Tibial artery (tissue), 4 donors: Measurements from ENCODE around the gene GPR63.

Experiments used
- DNase-seq, 2 donors: peaks; one replicate each; pipeline ENCODE4 v3.0.0-alpha.2; 2019
- H3K27ac ChIP-seq, 2 donors: fragments of 200-600 bp; sonication (generic) in 1 of 2; 1 replicate in 1 of 2; 2 replicates in 1 of 2; pipeline ENCODE4 v1.5.1; 2018 to 2019; ENCODE audit warnings: mild to moderate bottlenecking in 1 of 2
- H3K27me3 ChIP-seq, 2 donors: fragments of 200-600 bp; sonication (generic) in 1 of 2; one replicate each; pipeline versions ENCODE4 v1.5.1 to v1.6.0; 2016 to 2019
- H3K36me3 ChIP-seq, 3 donors: fragments of 200-600 bp; sonication (generic) in 2 of 3; one replicate each; pipeline ENCODE4 v1.5.1; 2016 to 2019; ENCODE audit warnings: mild to moderate bottlenecking in 2 of 3
- H3K4me1 ChIP-seq, 4 donors: fragments of 200-600 bp; sonication (generic) in 2 of 4; 1 replicate in 3 of 4; 2 replicates in 1 of 4; pipeline ENCODE4 v1.5.1; 2016 to 2019
- H3K4me3 ChIP-seq, 2 donors: fragments of 200-600 bp; sonication (generic) in 1 of 2; 1 replicate in 1 of 2; 2 replicates in 1 of 2; pipeline ENCODE4 v1.5.1; 2018 to 2019; ENCODE audit warnings: mild to moderate bottlenecking in 2 of 2
- H3K9me3 ChIP-seq, 3 donors: fragments of 200-600 bp; sonication (generic) in 1 of 3; one replicate each; pipeline ENCODE4 v1.5.1; 2016 to 2019
- CTCF ChIP-seq, 2 experiments: fragments of 200-600 bp in 1 of 2; fragments of 450-650 bp in 1 of 2; IDR thresholded peaks; one replicate each; pipeline ENCODE4 v1.5.1; 2017 to 2019; ENCODE audit warnings: antibody characterized with exemption in 2 of 2, mild to moderate bottlenecking in 1 of 2, moderate library complexity in 1 of 2
- intact Hi-C: fragments of 100-400 bp; cut with DNase I; formaldehyde crosslinking; loops from one replicate; pipeline ENCODE4 v1.15.0; 2023; ENCODE audit warnings: low total_unique reads

GPR63 gene

DNA sequence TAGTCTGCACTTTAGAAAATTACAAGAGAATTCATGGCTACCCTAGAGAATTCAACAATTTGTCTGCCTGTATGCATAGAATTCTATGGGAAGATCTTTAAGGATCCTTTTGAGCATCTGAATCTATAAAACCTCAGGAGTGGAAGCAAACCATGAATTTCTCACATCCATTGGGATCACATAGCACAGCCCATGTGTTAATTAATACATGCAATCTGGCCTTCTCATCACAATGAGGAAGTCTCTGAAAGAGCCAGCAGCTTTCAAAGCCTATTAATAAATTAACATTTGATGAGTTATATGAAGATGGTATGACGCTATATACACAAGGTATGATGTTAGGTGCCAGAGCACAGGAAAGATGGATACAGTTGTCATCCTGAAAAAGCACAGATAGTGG, 35.7 kb upstream of the GPR63 start:
- Histone ChIP-seq H3K4me3 (no peak overlapping the region), H3K36me3 (no peaks in the 10 kb centered on the region), H3K27me3 (no peaks in the 10 kb centered on the region), H3K4me1 (no peaks in the 10 kb centered on the region), H3K9me3 (no peaks in the 10 kb centered on the region), H3K27ac (no peak overlapping the region)
- intact Hi-C loops: no loop called here
- no peak for TF ChIP-seq CTCF (IDR thresholded peaks at IDR 0.05)
- DNase-seq: no peak

DNA sequence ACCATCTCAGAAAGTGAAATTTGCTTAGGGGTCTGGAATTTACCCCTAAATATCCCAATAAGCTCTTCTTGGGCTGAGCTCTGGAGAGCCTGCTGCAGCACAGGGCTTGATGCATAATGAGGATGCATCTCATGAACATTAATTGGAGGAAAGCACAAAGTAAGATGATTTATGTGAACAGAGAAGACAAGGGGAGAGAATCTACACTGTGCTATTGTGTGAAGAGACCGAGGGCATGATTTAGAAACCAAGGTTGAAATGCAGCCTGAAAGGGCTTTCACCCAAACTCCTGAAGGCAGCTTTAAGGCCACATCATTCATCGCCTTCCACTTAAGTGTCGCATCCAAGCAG, 27.8 kb upstream of the GPR63 start:
- Histone ChIP-seq H3K27me3 (no peaks in the 10 kb centered on the region), H3K36me3 (no peaks in the 10 kb centered on the region), H3K4me1 (no peaks in the 10 kb centered on the region), H3K4me3 (no peak overlapping the region), H3K27ac (no peak overlapping the region), H3K9me3 (no peaks in the 10 kb centered on the region)
- no peak for DNase-seq
- no peak for TF ChIP-seq CTCF (IDR thresholded peaks at IDR 0.05)
- intact Hi-C loops: no loop called here

- H3K36me3 ChIP-seq: no peaks in the 10 kb centered on the region
- no peaks in the 10 kb centered on the region for H3K9me3 ChIP-seq
- intact Hi-C loops: no loop called here
- no peak overlapping the region for H3K27ac ChIP-seq
- H3K4me1 ChIP-seq: no peaks in the 10 kb centered on the region
- DNase-seq: no peak
- no peaks in the 10 kb centered on the region for H3K27me3 ChIP-seq
- no peak for TF ChIP-seq CTCF (IDR thresholded peaks at IDR 0.05)
- H3K4me3 ChIP-seq: no peak overlapping the region
These were observed 27.2 kb upstream of the GPR63 start for GRCh38 chr6:96864216-96865054.

DNA sequence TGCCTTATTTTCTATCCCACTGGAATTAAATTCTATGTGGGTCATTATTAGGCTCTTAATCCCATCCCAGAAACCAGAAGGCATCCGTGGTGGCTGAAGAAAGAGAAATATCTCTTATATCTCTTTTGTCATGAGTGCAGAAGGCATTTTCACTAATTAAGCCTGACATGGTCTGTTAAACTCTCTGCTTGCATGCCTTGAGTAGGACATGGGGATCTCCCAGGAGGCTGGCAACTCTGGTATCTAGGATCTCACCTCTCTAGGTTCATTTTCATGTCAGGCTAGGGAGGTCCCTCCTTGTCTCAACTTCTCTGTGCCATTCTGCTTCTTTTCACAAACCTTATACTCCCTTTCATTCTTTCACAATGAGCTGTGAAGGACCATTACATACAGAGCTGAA, 25.3 kb upstream of the GPR63 start:
- no peaks in the 10 kb centered on the region for H3K4me1 ChIP-seq
- intact Hi-C loops: no loop called here
- H3K27ac ChIP-seq: no peak overlapping the region
- H3K27me3 ChIP-seq: no peaks in the 10 kb centered on the region
- no peaks in the 10 kb centered on the region for H3K36me3 ChIP-seq
- no peaks in the 10 kb centered on the region for H3K9me3 ChIP-seq
- no peak overlapping the region for H3K4me3 ChIP-seq
- TF ChIP-seq CTCF (IDR thresholded peaks at IDR 0.05): no peak
- DNase-seq: no peak

GRCh38 chr6:96861588-96861987, 24.3 kb upstream of the GPR63 start:
- no peak for DNase-seq
- no peak for TF ChIP-seq CTCF (IDR thresholded peaks at IDR 0.05)
- Histone ChIP-seq H3K27me3 (no peaks in the 10 kb centered on the region), H3K27ac (no peak overlapping the region), H3K36me3 (no peaks in the 10 kb centered on the region), H3K4me3 (no peak overlapping the region), H3K9me3 (no peaks in the 10 kb centered on the region), H3K4me1 (no peaks in the 10 kb centered on the region)
- intact Hi-C loops: no loop called here

GRCh38 chr6:96856856-96857255, 19.6 kb upstream of the GPR63 start:
- TF ChIP-seq CTCF (IDR thresholded peaks at IDR 0.05): no peak
- intact Hi-C loops: no loop called here
- Histone ChIP-seq H3K4me1 (no peaks in the 10 kb centered on the region), H3K27ac (no peak overlapping the region), H3K4me3 (no peak overlapping the region), H3K36me3 (no peaks in the 10 kb centered on the region), H3K9me3 (no peaks in the 10 kb centered on the region), H3K27me3 (no peaks in the 10 kb centered on the region)
- DNase-seq: no peak
